SK-N-SH (cell line): Measurements from ENCODE around the gene MRPS26.

ENCODE experiments used
- CHD2 ChIP-seq: fragments of 150-350 bp; IDR thresholded peaks from 2 replicates; pipeline ENCODE4 v1.6.1; 2018; ENCODE audit warnings: low read length; ENCODE audit not compliant: partially characterized antibody
- CTCF ChIP-seq: fragments of 200-600 bp; sonication (generic); IDR thresholded peaks from 2 replicates; pipeline ENCODE4 v1.6.1; 2017; ENCODE audit warnings: antibody characterized with exemption, mild to moderate bottlenecking, moderate library complexity
- GABPA ChIP-seq: IDR thresholded peaks from 2 replicates; pipeline ENCODE4 v1.4.0; 2012; ENCODE audit warnings: low read depth, mild to moderate bottlenecking
- NRF1 ChIP-seq: IDR thresholded peaks from 2 replicates; pipeline ENCODE4 v1.6.1; 2012; ENCODE audit warnings: low read depth, mild to moderate bottlenecking, low read length
- RAD21 ChIP-seq: IDR thresholded peaks from 2 replicates; pipeline ENCODE4 v1.6.1; 2012; ENCODE audit warnings: mild to moderate bottlenecking, low read length
- RFX5 ChIP-seq: IDR thresholded peaks from 2 replicates; pipeline ENCODE4 v1.6.1; 2012; ENCODE audit warnings: mild to moderate bottlenecking, improper control_type of control experiment, low read length
- SIN3A ChIP-seq: IDR thresholded peaks from 2 replicates; pipeline ENCODE4 v1.6.1; 2012; ENCODE audit warnings: low read depth, mild to moderate bottlenecking, low read length, moderate library complexity, borderline replicate concordance
- TEAD4 ChIP-seq: IDR thresholded peaks from 2 replicates; pipeline ENCODE4 v1.4.0; 2012; ENCODE audit warnings: mild to moderate bottlenecking, borderline replicate concordance; ENCODE audit not compliant: insufficient read depth
- TF ChIP-seq, protein P1 (sequence below): IDR thresholded peaks from 2 replicates; pipeline ENCODE4 v1.6.1; 2012; ENCODE audit warnings: mild to moderate bottlenecking, low read depth, low read length, moderate library complexity

- TF ChIP-seq CTCF, result no peak
- TF ChIP-seq, protein P1, sequence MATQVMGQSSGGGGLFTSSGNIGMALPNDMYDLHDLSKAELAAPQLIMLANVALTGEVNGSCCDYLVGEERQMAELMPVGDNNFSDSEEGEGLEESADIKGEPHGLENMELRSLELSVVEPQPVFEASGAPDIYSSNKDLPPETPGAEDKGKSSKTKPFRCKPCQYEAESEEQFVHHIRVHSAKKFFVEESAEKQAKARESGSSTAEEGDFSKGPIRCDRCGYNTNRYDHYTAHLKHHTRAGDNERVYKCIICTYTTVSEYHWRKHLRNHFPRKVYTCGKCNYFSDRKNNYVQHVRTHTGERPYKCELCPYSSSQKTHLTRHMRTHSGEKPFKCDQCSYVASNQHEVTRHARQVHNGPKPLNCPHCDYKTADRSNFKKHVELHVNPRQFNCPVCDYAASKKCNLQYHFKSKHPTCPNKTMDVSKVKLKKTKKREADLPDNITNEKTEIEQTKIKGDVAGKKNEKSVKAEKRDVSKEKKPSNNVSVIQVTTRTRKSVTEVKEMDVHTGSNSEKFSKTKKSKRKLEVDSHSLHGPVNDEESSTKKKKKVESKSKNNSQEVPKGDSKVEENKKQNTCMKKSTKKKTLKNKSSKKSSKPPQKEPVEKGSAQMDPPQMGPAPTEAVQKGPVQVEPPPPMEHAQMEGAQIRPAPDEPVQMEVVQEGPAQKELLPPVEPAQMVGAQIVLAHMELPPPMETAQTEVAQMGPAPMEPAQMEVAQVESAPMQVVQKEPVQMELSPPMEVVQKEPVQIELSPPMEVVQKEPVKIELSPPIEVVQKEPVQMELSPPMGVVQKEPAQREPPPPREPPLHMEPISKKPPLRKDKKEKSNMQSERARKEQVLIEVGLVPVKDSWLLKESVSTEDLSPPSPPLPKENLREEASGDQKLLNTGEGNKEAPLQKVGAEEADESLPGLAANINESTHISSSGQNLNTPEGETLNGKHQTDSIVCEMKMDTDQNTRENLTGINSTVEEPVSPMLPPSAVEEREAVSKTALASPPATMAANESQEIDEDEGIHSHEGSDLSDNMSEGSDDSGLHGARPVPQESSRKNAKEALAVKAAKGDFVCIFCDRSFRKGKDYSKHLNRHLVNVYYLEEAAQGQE, result no peak
- no peak for TF ChIP-seq CHD2
- no peak for TF ChIP-seq NRF1
- TF ChIP-seq TEAD4, result no peak
- no peak for TF ChIP-seq RAD21
- no peak for TF ChIP-seq SIN3A
- TF ChIP-seq RFX5, result no peak
- no peak for TF ChIP-seq GABPA
Measured at GRCh38 chr20:3074812-3075211, 29.0 kb downstream of the MRPS26 start.
